PC-3 (cell line): ENCODE results near the gene KCNJ5. TPM values are rescaled to one million over a fixed set of nuclear protein-coding genes. Genes with fewer than 3 reads are reported as not detected.

Experiments
- ATAC-seq: fragments of 200-7000 bp; cut with Tn5 transposase; 2 replicates; pipeline ENCODE4 v1.9.1; 2020; ENCODE audit warnings: mild to moderate bottlenecking, moderate library complexity
- BruUV-seq: library from RNA; stranded (reverse); fragments of 400-500 nt; replicated peaks from 2 replicates; lab custom pipeline; 2021; lab: Mats Ljungman, UMichigan
- CTCF ChIA-PET: fragments of 300-600 bp; sonication (Branson Sonifier 250); formaldehyde crosslinking; loops from one replicate; lab custom pipeline; 2022; ENCODE audit warnings: antibody characterized with exemption; lab: Charles Lee
- POLR2A ChIA-PET: fragments of 300-600 bp; sonication (Branson Sonifier 250); formaldehyde crosslinking; loops from one replicate; lab custom pipeline; 2022; ENCODE audit warnings: antibody characterized with exemption; ENCODE audit not compliant: unreplicated experiment; lab: Charles Lee
- DNase-seq: peaks from one replicate; pipeline ENCODE4 v3.0.0-alpha.2; 2015
- H2AFZ ChIP-seq: fragments of 300-600 bp; sonication (generic); 2 replicates; pipeline ENCODE4 v1.6.0; 2016; ENCODE audit warnings: antibody characterized with exemption, low read length
- H3F3A ChIP-seq: fragments of 300-600 bp; sonication (generic); one replicate; pipeline ENCODE4 v1.6.0; 2017; ENCODE audit warnings: antibody characterized with exemption, low read length, control low read depth, mild to moderate bottlenecking; ENCODE audit not compliant: unreplicated experiment
- H3K27ac ChIP-seq: fragments of 300-600 bp; sonication (generic); 2 replicates; pipeline ENCODE4 v1.5.1; 2016; ENCODE audit warnings: mild to moderate bottlenecking, low read length
- H3K27me3 ChIP-seq: fragments of 300-600 bp; sonication (generic); 2 replicates; pipeline ENCODE4 v1.6.1; 2016; ENCODE audit warnings: low read length, mixed read lengths
- H3K36me3 ChIP-seq: fragments of 300-600 bp; sonication (generic); 2 replicates; pipeline ENCODE4 v1.6.1; 2016; ENCODE audit warnings: low read depth, mixed run types, low read length, mixed read lengths
- H3K4me1 ChIP-seq: fragments of 300-600 bp; sonication (generic); 2 replicates; pipeline ENCODE4 v1.5.1; 2016; ENCODE audit warnings: low read length; ENCODE audit not compliant: insufficient read depth
- H3K4me2 ChIP-seq: fragments of 300-600 bp; sonication (generic); 2 replicates; pipeline ENCODE4 v1.6.0; 2016; ENCODE audit warnings: low read length
- H3K4me3 ChIP-seq: fragments of 300-600 bp; sonication (generic); 2 replicates; pipeline ENCODE4 v1.5.1; 2016; ENCODE audit warnings: mild to moderate bottlenecking, low read length, mixed read lengths
- H3K79me2 ChIP-seq: fragments of 300-600 bp; sonication (generic); 2 replicates; pipeline ENCODE4 v1.6.1; 2017; ENCODE audit warnings: low read length, mixed read lengths
- H3K9ac ChIP-seq: fragments of 300-600 bp; sonication (generic); 2 replicates; pipeline ENCODE4 v1.6.0; 2016; ENCODE audit warnings: mild to moderate bottlenecking, low read length
- H3K9me2 ChIP-seq: fragments of 300-600 bp; sonication (generic); replicated peaks from 2 replicates; pipeline ENCODE4 v1.6.1; 2016; ENCODE audit warnings: mixed run types, low read length, mixed read lengths
- H3K9me3 ChIP-seq: fragments of 300-600 bp; sonication (generic); 2 replicates; pipeline ENCODE4 v1.6.1; 2016; ENCODE audit warnings: low read length, mixed read lengths
- H4K20me1 ChIP-seq: fragments of 300-600 bp; sonication (generic); 2 replicates; pipeline ENCODE4 v1.6.1; 2016; ENCODE audit warnings: low read length, mixed read lengths
- CTCF ChIP-seq: fragments of 300-600 bp; sonication (generic); conservative IDR thresholded peaks from 2 replicates; pipeline ENCODE4 v1.5.1; 2017; ENCODE audit warnings: antibody characterized with exemption, low read depth, mild to moderate bottlenecking, low read length
- EZH2 ChIP-seq: fragments of 300-600 bp; sonication (generic); IDR thresholded peaks from one replicate; pipeline ENCODE4 v1.6.1; 2017; ENCODE audit warnings: antibody characterized with exemption, mild to moderate bottlenecking, low read length; ENCODE audit not compliant: unreplicated experiment
- EZH2phosphoT487 ChIP-seq: fragments of 300-600 bp; sonication (generic); IDR thresholded peaks from 2 replicates; pipeline ENCODE4 v1.6.1; 2018; ENCODE audit warnings: mild to moderate bottlenecking, antibody characterized with exemption, low read length, borderline replicate concordance
- intact Hi-C: fragments of 100-400 bp; cut with micrococcal nuclease; formaldehyde crosslinking; loops from 2 replicates; pipeline ENCODE4 v1.9.0; 2023
- total RNA-seq: library from RNA; depleted of rRNA; stranded (reverse); fragments of >200 nt; gene quantifications from 2 replicates; pipeline ENCODE4 v1.2.3, GENCODE V29; 2014

KCNJ5 gene
- total RNA-seq, 1 experiment from 2014 or later: not detected

GRCh38 chr11:128927108-128927461 lies 35.9 kb downstream of the KCNJ5 start:
- no TSS peak for BruUV-seq
- no peaks in the 10 kb centered on the region for H4K20me1 ChIP-seq
- H3K36me3 ChIP-seq: no peaks in the 10 kb centered on the region
- no peak overlapping the region for H2AFZ ChIP-seq
- ATAC-seq (no peak), DNase-seq (no peak)
- H3K4me1 ChIP-seq: 0 out of 2 replicates have a peak, but pooled peaks cover 6% of the 10 kb centered on the region
- no peak overlapping the region for H3K27ac ChIP-seq
- H3K4me2 ChIP-seq: no peak overlapping the region
- H3K27me3 ChIP-seq: no peaks in the 10 kb centered on the region
- TF ChIP-seq EZH2phosphoT487 (no peak), EZH2 (no peak), CTCF (no peak)
- H3K9me3 ChIP-seq: no peaks in the 10 kb centered on the region
- ChIA-PET CTCF (no interaction called here), POLR2A (no interaction called here)
- H3K9me2 ChIP-seq: no peaks in the 10 kb centered on the region
- H3K4me3 ChIP-seq: no peak overlapping the region
- intact Hi-C loops: no loop called here
- H3K79me2 ChIP-seq: no peaks in the 10 kb centered on the region
- no peak overlapping the region for H3K9ac ChIP-seq
- no peaks in the 10 kb centered on the region for H3F3A ChIP-seq

- Histone ChIP-seq H3K9ac (no peak overlapping the region), H2AFZ (no peak overlapping the region), H3K79me2 (no peaks in the 10 kb centered on the region), H3K9me3 (no peaks in the 10 kb centered on the region), H3K4me2 (no peak overlapping the region), H3K9me2 (no peaks in the 10 kb centered on the region), H3F3A (no peaks in the 10 kb centered on the region), H3K27ac (no peak overlapping the region), H3K4me3 (no peak overlapping the region), H3K36me3 (no peaks in the 10 kb centered on the region), H4K20me1 (no peaks in the 10 kb centered on the region), H3K27me3 (no peaks in the 10 kb centered on the region), H3K4me1 (0 out of 2 replicates have a peak, but pooled peaks cover 6% of the 10 kb centered on the region)
- DNase-seq (no peak), ATAC-seq (no peak)
- no TSS peak for BruUV-seq
- CTCF ChIA-PET: interaction anchor here (0.5 to 1.2 kb wide), 2 partner anchors 29 to 189 kb away, joined by 3 read pairs; no protein-coding TSS in a partner anchor
- TF ChIP-seq EZH2phosphoT487 (no peak), CTCF (no peak), EZH2 (no peak)
- intact Hi-C loops: no loop called here
- POLR2A ChIA-PET: interaction anchor here (0.5 kb wide), 1 partner anchor 22 kb away, joined by 3 read pairs; no protein-coding TSS in a partner anchor
Observed at GRCh38 chr11:128927683-128928336, 36.7 kb downstream of the KCNJ5 start.

- Histone ChIP-seq H3K4me2 (no peak overlapping the region), H3K9me2 (no peaks in the 10 kb centered on the region), H3K27me3 (no peaks in the 10 kb centered on the region), H3K4me1 (0 out of 2 replicates have a peak, but pooled peaks cover 6% of the 10 kb centered on the region), H3K4me3 (no peak overlapping the region), H3K36me3 (no peaks in the 10 kb centered on the region), H3K9ac (no peak overlapping the region), H3K9me3 (no peaks in the 10 kb centered on the region), H4K20me1 (no peaks in the 10 kb centered on the region), H3K27ac (no peak overlapping the region), H2AFZ (no peak overlapping the region), H3F3A (no peaks in the 10 kb centered on the region), H3K79me2 (no peaks in the 10 kb centered on the region)
- TF ChIP-seq EZH2 (no peak), CTCF (no peak), EZH2phosphoT487 (no peak)
- BruUV-seq: no TSS peak
- intact Hi-C loops: no loop called here
- POLR2A ChIA-PET: no interaction called here
- DNase-seq: no peak
- CTCF ChIA-PET: interaction anchor here (0.5 to 1.2 kb wide), 2 partner anchors 28 to 190 kb away, joined by 3 read pairs; no protein-coding TSS in a partner anchor
- no peak for ATAC-seq
Observed at GRCh38 chr11:128928400-128928799, 37.2 kb downstream of the KCNJ5 start.
